Fibroblast of lung (primary cell): ENCODE results near the gene TTC17.

Experiments
- EZH2 ChIP-seq: IDR thresholded peaks from 2 replicates; pipeline ENCODE4 v1.5.1; 2012; ENCODE audit warnings: low read length, control low read depth, mild to moderate bottlenecking; ENCODE audit errors: missing control alignments
- TF ChIP-seq, protein P1 (sequence below), 2 donors: IDR thresholded peaks in 1 of 2; conservative IDR thresholded peaks in 1 of 2; 1 replicate in 1 of 2; 2 replicates in 1 of 2; pipeline ENCODE4 v1.5.1; 2011 to 2012; ENCODE audit warnings: low read length in 2 of 2, control low read depth in 1 of 2, inconsistent platforms in 1 of 2, low read depth in 1 of 2, mild to moderate bottlenecking in 1 of 2

DNA sequence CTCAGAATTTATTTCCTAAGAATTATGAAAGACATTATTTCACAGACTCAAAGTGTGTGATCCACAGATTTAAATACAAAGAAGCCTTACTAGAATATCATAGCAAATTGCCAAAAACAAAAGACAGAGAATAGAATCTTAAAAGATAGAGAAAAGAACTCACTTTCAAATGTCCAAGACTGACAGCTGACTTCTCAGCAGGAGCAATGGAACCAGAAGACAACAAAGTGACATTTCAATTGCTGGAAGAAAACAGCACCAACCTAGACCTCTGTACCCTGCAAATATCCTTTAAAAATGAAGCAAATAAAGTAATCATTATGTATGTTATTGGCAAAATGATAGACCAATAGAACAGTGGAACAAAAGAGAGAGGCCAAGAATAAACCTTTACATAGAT lies 109.2 kb downstream of the TTC17 start:
- TF ChIP-seq, protein P1, sequence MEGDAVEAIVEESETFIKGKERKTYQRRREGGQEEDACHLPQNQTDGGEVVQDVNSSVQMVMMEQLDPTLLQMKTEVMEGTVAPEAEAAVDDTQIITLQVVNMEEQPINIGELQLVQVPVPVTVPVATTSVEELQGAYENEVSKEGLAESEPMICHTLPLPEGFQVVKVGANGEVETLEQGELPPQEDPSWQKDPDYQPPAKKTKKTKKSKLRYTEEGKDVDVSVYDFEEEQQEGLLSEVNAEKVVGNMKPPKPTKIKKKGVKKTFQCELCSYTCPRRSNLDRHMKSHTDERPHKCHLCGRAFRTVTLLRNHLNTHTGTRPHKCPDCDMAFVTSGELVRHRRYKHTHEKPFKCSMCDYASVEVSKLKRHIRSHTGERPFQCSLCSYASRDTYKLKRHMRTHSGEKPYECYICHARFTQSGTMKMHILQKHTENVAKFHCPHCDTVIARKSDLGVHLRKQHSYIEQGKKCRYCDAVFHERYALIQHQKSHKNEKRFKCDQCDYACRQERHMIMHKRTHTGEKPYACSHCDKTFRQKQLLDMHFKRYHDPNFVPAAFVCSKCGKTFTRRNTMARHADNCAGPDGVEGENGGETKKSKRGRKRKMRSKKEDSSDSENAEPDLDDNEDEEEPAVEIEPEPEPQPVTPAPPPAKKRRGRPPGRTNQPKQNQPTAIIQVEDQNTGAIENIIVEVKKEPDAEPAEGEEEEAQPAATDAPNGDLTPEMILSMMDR (conservative IDR thresholded peaks at IDR 0.05 in 1 of 2, IDR thresholded peaks at IDR 0.05 in 1 of 2; ENCODE audit: low read depth in 1 of 2, low read length in 2 of 2), result no peak
- TF ChIP-seq EZH2, result no peak
